Measurements from ENCODE around the gene NUFIP1.
A peak's percentile ranks its signal among the peaks of the same experiment; 100 is the strongest.

Gene NUFIP1

DNA sequence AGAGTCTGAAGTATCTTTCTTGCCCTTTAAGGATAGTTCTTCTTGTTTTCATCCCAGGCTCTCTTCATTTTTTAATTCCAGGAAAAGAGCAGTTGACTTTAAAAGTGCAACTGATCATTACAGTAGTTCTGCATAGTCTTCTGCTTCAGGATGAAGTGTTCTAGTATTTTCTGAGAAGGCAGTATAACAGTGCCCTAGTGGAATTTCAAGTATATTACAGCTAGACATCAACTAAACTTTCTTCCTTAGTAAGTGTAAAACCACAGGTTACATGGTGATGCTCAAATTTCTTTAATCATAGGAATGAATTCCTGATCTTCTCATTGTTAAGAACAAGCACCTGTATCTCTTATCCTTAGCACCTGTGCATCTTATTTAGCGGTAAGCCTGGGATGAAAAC is 10.9 kb downstream of the NUFIP1 start:
- Mint-ChIP-seq H3K36me3 (ENCODE audit: insufficient read depth) (peaks cover 19% of the 10 kb centered on the region), H3K27me3 (no peaks in the 10 kb centered on the region), H3K9me3 (no peaks in the 10 kb centered on the region), H3K27ac (peak overlapping the region in 1 of 2 donors; percentile 12), H3K4me3 (no peak overlapping the region), H3K4me1 (ENCODE audit: low read depth in 2 of 2) (peaks cover 0 to 4% of the 10 kb centered on the region in 2 donors)
- no peak for ATAC-seq (replicated peaks)
- no peak for DNase-seq

DNA sequence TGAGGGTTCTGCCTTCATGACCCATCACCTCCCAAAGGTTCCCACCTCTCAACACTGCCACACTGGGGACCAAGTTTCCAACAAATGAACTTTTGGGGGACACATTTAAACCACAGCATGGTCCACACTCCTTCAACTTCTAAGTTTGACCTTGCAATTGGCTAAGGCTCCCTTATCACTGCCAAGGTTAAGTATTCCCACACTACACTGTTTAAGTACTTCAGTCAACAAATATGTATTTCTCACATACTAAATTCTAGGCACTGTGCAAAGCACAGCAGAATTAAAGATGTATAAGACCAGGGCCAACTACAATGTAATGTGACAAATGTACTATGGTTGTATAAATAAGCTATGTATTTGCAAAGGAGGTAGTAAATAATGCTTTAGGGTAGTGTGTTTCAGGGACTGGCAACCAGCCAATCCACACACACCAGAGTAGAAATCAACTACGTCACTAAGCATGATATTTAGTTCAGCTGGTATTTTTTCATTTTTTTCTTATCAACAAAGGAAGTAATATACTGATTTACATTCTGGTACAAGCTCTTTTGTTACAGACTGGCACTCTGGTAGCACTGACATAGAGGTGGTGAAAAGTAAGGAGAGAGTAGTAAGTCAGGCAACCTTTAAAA is 12.2 kb downstream of the NUFIP1 start:
- Mint-ChIP-seq H3K9me3 (no peaks in the 10 kb centered on the region), H3K4me1 (ENCODE audit: low read depth in 2 of 2) (no peaks in the 10 kb centered on the region), H3K27me3 (no peaks in the 10 kb centered on the region), H3K4me3 (no peak overlapping the region), H3K36me3 (ENCODE audit: insufficient read depth) (peaks cover 19% of the 10 kb centered on the region), H3K27ac (no peak overlapping the region)
- DNase-seq (no peak), ATAC-seq (replicated peaks) (no peak)

GRCh38 chr13:44976196-44976595 is 13.1 kb downstream of the NUFIP1 start:
- H3K27ac Mint-ChIP-seq: no peak overlapping the region
- ATAC-seq (replicated peaks) (no peak), DNase-seq (no peak)
- no peak overlapping the region for H3K4me3 Mint-ChIP-seq
- peaks cover 18% of the 10 kb centered on the region for H3K36me3 Mint-ChIP-seq (ENCODE audit: insufficient read depth)
- H3K27me3 Mint-ChIP-seq: no peaks in the 10 kb centered on the region
- no peaks in the 10 kb centered on the region for H3K4me1 Mint-ChIP-seq (ENCODE audit: low read depth in 2 of 2)
- no peaks in the 10 kb centered on the region for H3K9me3 Mint-ChIP-seq

DNA sequence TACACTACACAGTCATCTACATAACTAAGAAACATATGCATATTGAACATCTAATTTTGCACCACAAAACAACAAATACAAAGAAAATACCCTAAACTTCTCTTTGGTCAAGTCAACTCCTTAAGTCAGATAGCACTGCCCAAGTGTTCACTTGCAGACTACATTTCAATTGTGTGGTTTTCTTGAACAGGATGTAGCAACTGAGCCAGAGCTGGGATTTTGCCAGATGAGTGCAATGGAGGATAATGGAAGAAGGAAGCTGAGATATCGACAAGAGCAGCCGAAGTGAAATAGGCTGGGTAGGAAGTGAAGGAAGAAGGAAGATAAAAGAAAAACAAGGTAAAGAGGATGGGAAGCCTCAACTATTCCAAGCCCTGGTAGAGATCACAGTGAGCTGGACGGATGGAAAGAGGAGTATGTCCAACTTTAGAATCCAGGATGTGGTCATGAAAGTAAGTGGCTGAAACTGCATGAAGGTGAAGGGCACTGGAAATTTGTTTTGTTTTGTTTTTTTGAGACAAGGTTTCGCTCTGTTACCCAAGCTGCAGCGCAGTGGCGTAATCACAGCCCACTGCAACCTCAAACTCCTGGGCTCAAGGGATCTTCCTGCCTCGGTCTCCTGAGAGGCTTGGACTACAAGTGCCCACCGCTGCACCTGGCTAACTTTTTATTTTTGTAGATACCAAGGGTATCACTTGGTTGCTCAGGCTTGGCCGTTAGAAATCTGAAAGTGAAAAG is 15.0 kb downstream of the NUFIP1 start:
- no peak overlapping the region for H3K4me3 Mint-ChIP-seq
- no peak for DNase-seq

GRCh38 chr13:44972956-44973581 is 16.2 kb downstream of the NUFIP1 start:
- Mint-ChIP-seq H3K27ac (no peak overlapping the region), H3K4me1 (ENCODE audit: low read depth in 2 of 2) (no peaks in the 10 kb centered on the region), H3K4me3 (no peak overlapping the region), H3K27me3 (no peaks in the 10 kb centered on the region), H3K9me3 (no peaks in the 10 kb centered on the region), H3K36me3 (ENCODE audit: insufficient read depth) (peaks cover 10% of the 10 kb centered on the region)
- ATAC-seq (replicated peaks) (no peak), DNase-seq (no peak)

More for the DNA sequence above, 15.0 kb downstream of the NUFIP1 start:
- Mint-ChIP-seq H3K9me3 (no peaks in the 10 kb centered on the region), H3K4me1 (ENCODE audit: low read depth in 2 of 2) (no peaks in the 10 kb centered on the region), H3K36me3 (ENCODE audit: insufficient read depth) (peaks cover 14% of the 10 kb centered on the region), H3K27me3 (no peaks in the 10 kb centered on the region), H3K27ac (no peak overlapping the region)
- no peak for ATAC-seq (replicated peaks)

DNA sequence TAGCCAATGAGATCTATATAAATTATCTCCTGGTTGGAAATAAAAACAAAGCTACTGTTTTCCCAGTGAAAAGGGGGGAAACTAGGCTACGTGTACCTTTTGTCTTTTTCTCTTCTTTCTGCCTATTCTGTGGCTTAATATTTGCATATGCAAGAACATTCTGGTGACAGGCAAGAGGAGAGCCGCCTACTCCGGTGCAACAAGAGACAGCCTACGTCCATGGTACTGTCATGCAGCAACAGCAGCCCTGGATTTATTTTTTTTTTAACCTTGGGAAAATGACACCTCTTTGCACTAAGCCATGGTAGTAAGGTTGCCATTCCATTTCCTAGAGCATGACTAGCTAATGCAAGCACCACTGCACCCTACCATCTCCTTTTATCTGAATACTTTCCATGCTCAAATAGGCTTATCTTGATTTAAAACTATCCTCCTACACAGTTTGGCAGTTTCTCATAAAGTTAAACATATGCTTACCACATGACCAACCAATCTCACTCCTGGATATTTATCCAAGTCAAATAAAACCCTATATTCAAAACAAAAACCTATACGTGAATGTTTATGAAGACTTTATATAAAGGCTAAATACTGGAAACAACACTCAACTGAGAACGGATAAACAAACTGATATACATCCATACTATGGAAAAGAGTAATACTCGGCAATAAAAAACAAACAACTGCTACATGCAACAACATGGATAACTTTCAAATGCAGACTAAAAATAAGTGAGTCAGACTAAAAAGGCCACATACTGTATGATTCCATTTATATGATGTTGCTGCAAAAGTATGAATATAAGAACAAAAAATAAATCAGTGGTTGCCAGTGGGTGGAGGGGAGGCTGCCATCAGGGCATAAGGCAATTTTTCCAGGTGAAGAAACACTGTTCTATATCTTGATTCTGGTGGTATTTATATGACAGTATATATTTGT is 17.3 kb downstream of the NUFIP1 start:
- ATAC-seq (replicated peaks): no peak
- H3K27ac Mint-ChIP-seq: peak overlapping the region in 1 of 2 donors; percentile 23

DNA sequence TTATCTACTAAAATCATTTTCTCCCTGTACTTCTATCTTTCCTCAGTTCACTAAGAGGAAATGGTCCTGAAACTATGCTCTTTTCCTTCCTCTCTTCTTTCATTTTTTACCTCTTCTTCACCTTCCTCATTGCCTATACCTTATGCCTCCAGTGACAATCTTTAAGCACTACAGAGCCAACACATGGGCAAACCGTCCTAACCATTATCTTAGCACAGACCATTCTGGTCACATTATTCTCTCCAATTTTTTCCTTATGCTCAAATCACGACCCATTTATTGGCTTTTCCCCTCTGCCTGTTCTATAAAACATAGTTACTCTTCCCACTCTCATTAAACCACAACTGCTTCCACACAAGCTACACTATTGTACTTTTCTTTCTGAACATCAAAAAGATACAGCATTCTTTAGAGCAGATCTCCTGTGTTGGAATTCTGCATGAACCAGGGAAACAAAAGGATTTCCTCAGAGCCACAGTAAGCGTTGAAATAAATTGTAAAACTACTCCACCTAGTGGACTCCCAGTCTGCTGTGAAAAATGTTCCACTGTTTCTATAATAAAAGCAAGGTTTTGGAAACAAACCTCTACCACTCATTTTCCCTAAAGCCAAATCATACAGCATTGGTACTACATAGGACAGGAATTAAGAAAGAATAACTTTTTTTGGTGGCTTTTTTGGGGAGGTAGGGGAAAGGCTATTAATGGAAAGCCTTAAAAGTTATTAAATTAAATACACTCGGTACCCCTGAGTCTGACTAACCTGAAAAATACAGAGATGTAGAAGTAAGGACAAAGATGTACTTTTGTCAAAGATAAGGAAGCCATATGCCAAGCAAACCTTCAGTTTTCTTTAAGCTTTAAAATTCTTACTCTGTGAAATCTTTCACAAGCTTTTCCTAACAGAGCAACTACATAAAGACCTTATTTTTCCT is 19.5 kb downstream of the NUFIP1 start:
- no peak overlapping the region for H3K4me3 Mint-ChIP-seq
- no peak overlapping the region for H3K27ac Mint-ChIP-seq
- no peak for ATAC-seq (replicated peaks)
- DNase-seq: no peak
- H3K4me1 Mint-ChIP-seq (ENCODE audit: low read depth in 2 of 2): no peaks in the 10 kb centered on the region
- no peaks in the 10 kb centered on the region for H3K27me3 Mint-ChIP-seq
- peaks cover 14% of the 10 kb centered on the region for H3K36me3 Mint-ChIP-seq (ENCODE audit: insufficient read depth)
- no peaks in the 10 kb centered on the region for H3K9me3 Mint-ChIP-seq

More for the DNA sequence above, 17.3 kb downstream of the NUFIP1 start:
- Mint-ChIP-seq H3K27me3 (no peaks in the 10 kb centered on the region), H3K36me3 (ENCODE audit: insufficient read depth) (peaks cover 8% of the 10 kb centered on the region), H3K9me3 (no peaks in the 10 kb centered on the region), H3K4me3 (no peak overlapping the region), H3K4me1 (ENCODE audit: low read depth in 2 of 2) (no peaks in the 10 kb centered on the region)
- DNase-seq: no peak

DNA sequence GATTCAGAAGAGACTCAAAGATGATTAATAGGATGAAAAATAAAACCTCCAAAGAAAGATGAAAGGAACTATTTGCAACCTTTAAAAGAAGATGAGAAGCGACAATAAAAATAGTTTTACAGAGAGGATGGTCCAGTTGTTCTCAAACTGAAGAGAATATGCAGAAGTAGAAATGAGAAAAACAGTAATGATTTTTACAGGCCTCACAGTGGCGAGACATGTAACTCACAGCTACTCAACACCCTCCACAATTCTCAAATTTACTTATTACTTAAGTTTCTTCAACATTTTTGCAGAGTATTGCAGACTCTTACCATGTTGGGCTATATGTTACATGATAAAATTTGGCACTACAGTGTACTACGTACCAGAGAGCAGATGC is 20.8 kb downstream of the NUFIP1 start:
- H3K9me3 Mint-ChIP-seq: no peaks in the 10 kb centered on the region
- ATAC-seq (replicated peaks) (no peak), DNase-seq (no peak)
- no peaks in the 10 kb centered on the region for H3K27me3 Mint-ChIP-seq
- H3K4me3 Mint-ChIP-seq: no peak overlapping the region
- H3K27ac Mint-ChIP-seq: no peak overlapping the region
- H3K4me1 Mint-ChIP-seq (ENCODE audit: low read depth in 2 of 2): no peaks in the 10 kb centered on the region
- H3K36me3 Mint-ChIP-seq (ENCODE audit: insufficient read depth): peaks cover 28% of the 10 kb centered on the region

DNA sequence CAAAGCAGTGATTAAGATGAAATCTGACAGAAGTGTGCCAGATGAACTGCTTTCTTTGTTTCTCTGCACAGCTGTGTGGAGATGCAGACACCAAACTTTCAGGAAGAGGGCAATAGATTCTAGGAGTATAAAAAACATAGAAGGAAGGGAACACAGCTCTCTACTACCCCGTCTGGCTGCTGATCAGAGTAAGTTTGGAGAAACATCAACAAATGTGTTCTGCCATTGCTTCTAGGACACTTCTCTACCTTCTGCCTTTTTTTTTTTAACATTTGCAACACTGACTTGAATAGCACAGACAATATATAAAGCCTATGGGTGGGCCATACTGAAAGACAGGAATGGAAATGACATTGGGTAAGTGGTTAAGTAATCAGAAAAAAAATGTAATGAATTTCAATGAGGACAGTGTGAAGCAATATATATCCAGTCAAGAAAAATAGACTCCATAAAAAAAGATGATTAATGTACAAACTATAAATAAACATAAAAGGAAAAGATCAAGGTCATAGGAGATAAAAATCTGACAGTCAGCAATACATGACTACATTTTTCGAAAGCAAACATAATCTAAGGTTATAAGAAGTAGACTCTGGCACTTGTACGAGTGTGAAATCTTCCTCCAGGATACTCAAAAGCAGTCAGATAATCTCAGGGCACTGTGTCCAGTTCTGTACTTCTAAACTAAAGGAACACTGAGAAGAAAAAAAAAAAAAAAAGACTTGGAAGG is 21.4 kb downstream of the NUFIP1 start:
- Mint-ChIP-seq H3K4me3 (no peak overlapping the region), H3K4me1 (ENCODE audit: low read depth in 2 of 2) (no peaks in the 10 kb centered on the region), H3K27ac (no peak overlapping the region), H3K9me3 (peaks cover 0 to under 1% of the 10 kb centered on the region in 2 donors), H3K27me3 (no peaks in the 10 kb centered on the region), H3K36me3 (ENCODE audit: insufficient read depth) (peaks cover 29% of the 10 kb centered on the region)
- DNase-seq: no peak
- ATAC-seq (replicated peaks): no peak

DNA sequence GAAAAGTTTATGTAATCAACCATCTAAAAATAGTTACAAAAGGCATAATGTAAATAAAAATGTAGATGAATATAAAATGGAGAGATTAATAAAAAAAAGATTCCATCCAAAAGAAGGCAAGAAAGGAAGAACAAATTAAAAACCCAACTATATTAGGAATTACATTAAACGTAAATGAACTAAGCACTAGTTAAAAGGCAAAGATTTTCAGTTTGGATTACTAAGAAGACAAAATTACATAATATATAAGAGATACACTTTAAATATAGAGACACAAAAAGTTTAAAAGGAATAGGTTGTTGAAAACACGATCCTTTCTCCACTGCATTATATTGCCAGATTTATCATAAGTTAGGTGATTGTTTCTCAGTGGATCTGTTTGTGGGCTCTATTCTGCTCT is 27.3 kb downstream of the NUFIP1 start:
- Mint-ChIP-seq H3K27me3 (no peaks in the 10 kb centered on the region), H3K4me3 (no peak overlapping the region), H3K27ac (no peak overlapping the region), H3K4me1 (ENCODE audit: low read depth in 2 of 2) (no peaks in the 10 kb centered on the region), H3K9me3 (peaks cover 0 to 14% of the 10 kb centered on the region in 2 donors), H3K36me3 (ENCODE audit: insufficient read depth) (peaks cover 38% of the 10 kb centered on the region)
- no peak for DNase-seq
- no peak for ATAC-seq (replicated peaks)

DNA sequence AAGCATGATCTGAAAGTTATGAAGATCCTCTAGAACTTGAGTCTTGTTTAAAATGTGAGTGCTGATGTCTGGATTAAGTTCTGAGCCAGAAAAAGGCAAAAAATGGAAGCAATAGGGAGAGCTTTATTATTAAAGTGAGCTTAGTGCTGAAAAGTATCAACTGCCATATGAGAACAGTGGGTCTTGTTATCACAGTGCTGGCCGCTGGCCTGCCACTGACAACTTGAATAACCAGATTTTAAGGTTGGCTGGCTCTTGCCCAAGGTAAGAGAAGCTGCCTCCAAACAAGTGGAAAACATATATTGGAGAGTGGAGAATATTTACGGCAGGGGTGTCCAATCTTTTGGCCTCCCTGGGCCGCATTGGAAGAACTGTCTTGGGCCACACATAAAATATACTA is 33.9 kb downstream of the NUFIP1 start:
- H3K27ac Mint-ChIP-seq: no peak overlapping the region
- H3K9me3 Mint-ChIP-seq: no peaks in the 10 kb centered on the region
- peaks cover 0 to 7% of the 10 kb centered on the region in 2 donors for H3K4me1 Mint-ChIP-seq (ENCODE audit: low read depth in 2 of 2)
- ATAC-seq (replicated peaks): no peak
- peaks cover 17% of the 10 kb centered on the region for H3K36me3 Mint-ChIP-seq (ENCODE audit: insufficient read depth)
- H3K27me3 Mint-ChIP-seq: no peaks in the 10 kb centered on the region
- no peak overlapping the region for H3K4me3 Mint-ChIP-seq
- no peak for DNase-seq

DNA sequence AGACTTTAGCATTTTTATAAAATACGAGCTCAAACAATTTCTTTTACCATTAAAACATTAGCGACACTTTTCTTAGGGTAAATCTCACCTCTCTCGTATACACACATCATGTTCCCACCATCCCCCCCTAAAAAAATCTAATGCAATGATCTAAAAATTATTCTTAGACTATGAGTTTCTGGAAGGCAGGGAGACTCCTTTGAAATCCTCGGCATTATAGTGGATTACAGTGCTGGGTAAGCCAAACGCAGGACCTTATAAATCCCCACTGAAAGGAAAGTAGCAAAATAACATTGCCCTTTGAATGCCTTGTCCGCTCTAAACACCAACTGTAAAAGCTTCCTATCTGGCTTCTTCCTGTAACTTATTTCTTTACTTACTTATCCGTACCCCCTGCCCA is 35.0 kb downstream of the NUFIP1 start:
- Mint-ChIP-seq H3K4me3 (no peak overlapping the region), H3K27me3 (no peaks in the 10 kb centered on the region), H3K9me3 (no peaks in the 10 kb centered on the region), H3K27ac (no peak overlapping the region), H3K4me1 (ENCODE audit: low read depth in 2 of 2) (peaks cover 0 to 7% of the 10 kb centered on the region in 2 donors), H3K36me3 (ENCODE audit: insufficient read depth) (peaks cover 5% of the 10 kb centered on the region)
- DNase-seq: no peak
- no peak for ATAC-seq (replicated peaks)
